Muscle of leg (tissue), 16 donors: ENCODE data around the gene AP5B1. TPM values are rescaled to one million over a fixed set of nuclear protein-coding genes. Genes with fewer than 3 reads are reported as not detected.

Experiments used
- DNase-seq: peaks from one replicate; pipeline ENCODE4 v3.0.0; 2013
- H3K27ac ChIP-seq: one replicate; pipeline ENCODE4 v1.5.1; 2013; ENCODE audit warnings: mild to moderate bottlenecking, low read length, control low read depth
- H3K27me3 ChIP-seq: one replicate; pipeline ENCODE4 v1.6.1; 2013; ENCODE audit warnings: low read length; ENCODE audit not compliant: control insufficient read depth, insufficient read depth
- H3K36me3 ChIP-seq: one replicate; pipeline ENCODE4 v1.6.1; 2013; ENCODE audit warnings: low read length; ENCODE audit not compliant: control insufficient read depth, insufficient read depth
- H3K4me1 ChIP-seq: one replicate; pipeline ENCODE4 v1.6.1; 2013; ENCODE audit warnings: low read length; ENCODE audit not compliant: control insufficient read depth, insufficient read depth
- H3K4me3 ChIP-seq: one replicate; pipeline ENCODE4 v1.5.1; 2013; ENCODE audit warnings: low read length, control low read depth
- H3K9me3 ChIP-seq: replicated peaks from 2 replicates; pipeline ENCODE4 v1.6.1; 2013; ENCODE audit warnings: low read depth, low read length; ENCODE audit not compliant: control insufficient read depth
- WGBS: methylation state at CpG from one replicate; pipeline ENCODE4 v1.1.5; 2013; ENCODE audit warnings: missing lambda C conversion rate; ENCODE audit not compliant: insufficient coverage; 5-methylcytosine and 5-hydroxymethylcytosine counted together
- long read RNA-seq, 11 donors: transcript quantifications; one replicate each; lab custom pipeline, GENCODE V29; 2026
- polyA plus RNA-seq, 8 donors: library from polyadenylated mRNA; unstranded; fragments of 120-200 nt; gene quantifications; one replicate each; pipeline versions ENCODE4 v1.2.1 to v1.2.3, GENCODE V29; 2013; ENCODE audit warnings: inconsistent platforms in 1 of 8, low replicate concordance in 1 of 8; ENCODE audit not compliant: insufficient read length in 8 of 8, insufficient read depth in 1 of 8
- total RNA-seq: library from RNA; stranded (reverse); fragments of 120-200 nt; gene quantifications from one replicate; pipeline ENCODE4 v1.2.4, GENCODE V29; 2013

The AP5B1 gene
- total RNA-seq, result 1.6 TPM
- 1 to 10 TPM; 1.6 to 3.4 (median 2.2) TPM for polyA plus RNA-seq
- long read RNA-seq, donor 1, result 0 reads
- long read RNA-seq, donor 2, result 0 reads
- long read RNA-seq, donor 3, result 0 reads
- long read RNA-seq, donor 4, result 0 reads
- long read RNA-seq, donor 5, full-length matches to known transcripts, result 2 of 2 reads
- long read RNA-seq, donor 5, partial matches to known transcripts, result 0 of 2 reads
- long read RNA-seq, donor 5, other reads (novel, unspliced or antisense), result 0 of 2 reads
- long read RNA-seq, donor 6, full-length matches to known transcripts, result 1 of 1 reads
- long read RNA-seq, donor 6, partial matches to known transcripts, result 0 of 1 reads
- long read RNA-seq, donor 6, other reads (novel, unspliced or antisense), result 0 of 1 reads
- long read RNA-seq, donor 7, result 0 reads
- long read RNA-seq, donor 8, result 0 reads
- long read RNA-seq, donor 9, full-length matches to known transcripts, result 2 of 2 reads
- long read RNA-seq, donor 9, partial matches to known transcripts, result 0 of 2 reads
- long read RNA-seq, donor 9, other reads (novel, unspliced or antisense), result 0 of 2 reads
- long read RNA-seq, donor 10, full-length matches to known transcripts, result 2 of 2 reads
- long read RNA-seq, donor 10, partial matches to known transcripts, result 0 of 2 reads
- long read RNA-seq, donor 10, other reads (novel, unspliced or antisense), result 0 of 2 reads
- long read RNA-seq, donor 11, full-length matches to known transcripts, result 1 of 1 reads
- long read RNA-seq, donor 11, partial matches to known transcripts, result 0 of 1 reads
- long read RNA-seq, donor 11, other reads (novel, unspliced or antisense), result 0 of 1 reads

GRCh38 chr11:65780770-65781151 lies at the start of gene AP5B1:
Gene AP5B1 (minus strand): TSS chr11:65780976. CDS start chr11:65780591, 385 bp downstream.
- peaks cover 10% of the 10 kb centered on the region for H3K36me3 ChIP-seq
- peaks cover 45% of the 10 kb centered on the region for H3K27me3 ChIP-seq
- H3K9me3 ChIP-seq, result no peaks in the 10 kb centered on the region
- peaks cover 16% of the 10 kb centered on the region for H3K4me1 ChIP-seq
- 0% methylated on average over 53 of the region's 59 CpGs for WGBS
- peak within 1 kb of the TSS; percentile 51 for H3K4me3 ChIP-seq
- DNase-seq, result peak; percentile 61
- H3K27ac ChIP-seq, result no peak within 1 kb of the TSS

GRCh38 chr11:65829459-65829858 lies 48.7 kb upstream of the AP5B1 start:
- Histone ChIP-seq H3K9me3 (no peaks in the 10 kb centered on the region), H3K27me3 (peaks cover 6% of the 10 kb centered on the region), H3K4me3 (no peak overlapping the region), H3K27ac (no peak overlapping the region), H3K4me1 (peaks cover 14% of the 10 kb centered on the region), H3K36me3 (no peaks in the 10 kb centered on the region)
- DNase-seq, result no peak
- 60% methylated on average over 1 of the region's 4 CpGs for WGBS

GRCh38 chr11:65826984-65827735 lies 46.4 kb upstream of the AP5B1 start:
- Histone ChIP-seq H3K4me1 (no peaks in the 10 kb centered on the region), H3K4me3 (no peak overlapping the region), H3K27ac (no peak overlapping the region), H3K9me3 (no peaks in the 10 kb centered on the region), H3K36me3 (no peaks in the 10 kb centered on the region), H3K27me3 (no peaks in the 10 kb centered on the region)
- WGBS, result 71% methylated on average over 2 of the region's 8 CpGs
- no peak for DNase-seq

GRCh38 chr11:65822776-65823528 lies 42.2 kb upstream of the AP5B1 start:
- Histone ChIP-seq H3K27ac (no peak overlapping the region), H3K4me3 (no peak overlapping the region), H3K36me3 (no peaks in the 10 kb centered on the region), H3K9me3 (no peaks in the 10 kb centered on the region), H3K27me3 (no peaks in the 10 kb centered on the region), H3K4me1 (peaks cover 3% of the 10 kb centered on the region)
- no peak for DNase-seq
- WGBS, result 87% methylated on average over 6 of the region's 15 CpGs

- no peak overlapping the region for H3K27ac ChIP-seq
- no peak overlapping the region for H3K4me3 ChIP-seq
- no peaks in the 10 kb centered on the region for H3K36me3 ChIP-seq
- DNase-seq, result no peak
- whole genome bisulfite sequencing, result 56% methylated on average over 8 of the region's 8 CpGs
- peaks cover 12% of the 10 kb centered on the region for H3K4me1 ChIP-seq
- no peaks in the 10 kb centered on the region for H3K9me3 ChIP-seq
- no peaks in the 10 kb centered on the region for H3K27me3 ChIP-seq
Observed at GRCh38 chr11:65821107-65821506, 40.3 kb upstream of the AP5B1 start.

- 6% methylated on average over 73 of the region's 74 CpGs for WGBS
- Histone ChIP-seq H3K4me3 (peak overlapping the region; percentile 53), H3K27me3 (no peaks in the 10 kb centered on the region), H3K4me1 (peaks cover 12% of the 10 kb centered on the region), H3K27ac (peak overlapping the region; percentile 20), H3K36me3 (no peaks in the 10 kb centered on the region), H3K9me3 (no peaks in the 10 kb centered on the region)
- DNase-seq, result peak; percentile 94
Observed at GRCh38 chr11:65817835-65818680, 37.3 kb upstream of the AP5B1 start.

- WGBS, result 92% methylated on average over 2 of the region's 5 CpGs
- Histone ChIP-seq H3K36me3 (no peaks in the 10 kb centered on the region), H3K4me1 (peaks cover 12% of the 10 kb centered on the region), H3K27me3 (peaks cover 2% of the 10 kb centered on the region), H3K4me3 (peak overlapping the region; percentile 53), H3K27ac (peak overlapping the region; percentile 20), H3K9me3 (no peaks in the 10 kb centered on the region)
- peak; percentile 23 for DNase-seq
Observed at GRCh38 chr11:65817312-65817834, 36.6 kb upstream of the AP5B1 start.

GRCh38 chr11:65816696-65817095 lies 35.9 kb upstream of the AP5B1 start:
- peaks cover 15% of the 10 kb centered on the region for H3K4me1 ChIP-seq
- no peak overlapping the region for H3K4me3 ChIP-seq
- DNase-seq, result no peak
- no peak overlapping the region for H3K27ac ChIP-seq
- H3K9me3 ChIP-seq, result no peaks in the 10 kb centered on the region
- peaks cover 4% of the 10 kb centered on the region for H3K27me3 ChIP-seq
- WGBS, result 92% methylated on average over 3 of the region's 3 CpGs
- H3K36me3 ChIP-seq, result no peaks in the 10 kb centered on the region
